ENCODE measurements around the gene ABCD2. TPM values are rescaled to one million over a fixed set of nuclear protein-coding genes. Genes with fewer than 3 reads are reported as not detected.

The ABCD2 gene
- total RNA-seq, 3 donors from 2014 or later, result 2.6 to 48.0 (median 3.4) TPM

DNA sequence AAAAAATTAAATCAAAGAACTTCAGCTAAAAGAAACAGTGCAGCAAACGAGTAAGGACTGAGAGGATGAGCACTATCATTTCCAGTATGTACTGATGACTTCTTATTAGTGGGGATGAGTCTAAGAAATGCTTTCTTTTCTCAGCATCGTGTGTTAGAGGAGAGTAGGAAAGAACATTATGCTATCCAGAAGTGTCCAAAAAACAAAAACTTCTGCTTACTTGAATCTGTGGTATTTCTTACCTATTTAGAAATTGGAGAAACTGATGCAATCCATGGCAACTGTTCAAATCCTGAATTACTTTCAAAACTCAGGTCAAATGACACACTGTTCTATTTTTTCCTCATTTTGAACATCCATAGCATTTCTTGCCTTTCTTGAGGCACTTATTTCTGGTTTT lies 23.7 kb downstream of the ABCD2 start:
- no peaks in the 10 kb centered on the region for H3K27me3 ChIP-seq
- no peak overlapping the region for H3K4me3 ChIP-seq
- H3K4me1 ChIP-seq, result no peaks in the 10 kb centered on the region
- intact Hi-C loops (cut with DNase I; ENCODE audit: low total_unique reads), result no loop called here
- no peaks in the 10 kb centered on the region for H3K36me3 ChIP-seq
- no peaks in the 10 kb centered on the region for H3K9me3 ChIP-seq
- H3K27ac ChIP-seq, result no peak overlapping the region
- TF ChIP-seq CTCF (IDR thresholded peaks at IDR 0.05) (no peak), POLR2AphosphoS5 (IDR thresholded peaks at IDR 0.05) (no peak), POLR2A (IDR thresholded peaks at IDR 0.05) (no peak)
- DNase-seq (ENCODE audit: low spot score in 2 of 2), result no peak

DNA sequence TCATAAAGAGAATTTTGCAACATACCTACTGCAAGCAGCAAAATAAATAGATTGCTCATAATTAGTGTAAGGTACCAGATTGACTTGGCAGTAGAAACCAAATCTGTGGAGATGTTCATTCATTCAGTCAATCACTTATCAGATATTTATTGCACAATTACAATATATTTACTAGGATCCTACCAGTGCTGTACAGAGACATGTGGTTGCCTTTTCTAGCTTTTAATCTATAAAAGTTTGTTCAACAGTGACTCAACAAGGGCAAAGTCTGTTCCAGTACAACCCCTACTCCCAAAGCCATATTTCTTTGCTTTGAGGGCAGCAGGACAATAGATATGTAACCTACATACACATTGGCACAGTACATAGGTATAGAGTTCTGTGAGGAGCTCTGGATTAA lies 27.3 kb downstream of the ABCD2 start:
- TF ChIP-seq POLR2A (IDR thresholded peaks at IDR 0.05) (no peak), CTCF (IDR thresholded peaks at IDR 0.05) (no peak), POLR2AphosphoS5 (IDR thresholded peaks at IDR 0.05) (no peak)
- Histone ChIP-seq H3K9me3 (no peaks in the 10 kb centered on the region), H3K27me3 (no peaks in the 10 kb centered on the region), H3K4me1 (no peaks in the 10 kb centered on the region), H3K4me3 (no peak overlapping the region), H3K27ac (no peak overlapping the region), H3K36me3 (no peaks in the 10 kb centered on the region)
- DNase-seq (ENCODE audit: low spot score in 2 of 2), result no peak
- intact Hi-C loops (cut with DNase I; ENCODE audit: low total_unique reads), result no loop called here

DNA sequence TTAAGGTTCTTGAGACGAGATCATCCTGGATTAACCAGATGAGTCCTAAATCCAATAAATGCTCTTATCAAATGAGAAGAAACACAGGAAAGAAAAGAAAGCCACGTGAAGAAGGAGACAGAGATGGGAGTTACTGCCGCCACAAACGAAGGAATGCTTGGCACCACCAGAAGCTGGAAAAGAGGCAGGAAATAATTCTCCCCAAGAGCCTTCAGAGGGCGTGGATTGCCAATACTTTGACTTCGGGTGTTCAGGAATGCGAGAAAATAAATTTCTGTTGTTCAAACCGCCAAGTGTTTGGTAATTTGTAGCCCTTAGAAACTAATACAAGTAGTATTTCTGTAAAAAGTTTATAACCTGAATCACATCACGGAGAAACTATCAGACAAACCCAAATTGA lies 31.3 kb downstream of the ABCD2 start:
- Histone ChIP-seq H3K4me1 (no peaks in the 10 kb centered on the region), H3K9me3 (no peaks in the 10 kb centered on the region), H3K36me3 (no peaks in the 10 kb centered on the region), H3K4me3 (no peak overlapping the region), H3K27ac (no peak overlapping the region), H3K27me3 (no peaks in the 10 kb centered on the region)
- no peak for DNase-seq (ENCODE audit: low spot score in 2 of 2)
- TF ChIP-seq POLR2A (IDR thresholded peaks at IDR 0.05) (no peak), CTCF (IDR thresholded peaks at IDR 0.05) (no peak)
- intact Hi-C loops (cut with DNase I; ENCODE audit: low total_unique reads), result no loop called here

DNA sequence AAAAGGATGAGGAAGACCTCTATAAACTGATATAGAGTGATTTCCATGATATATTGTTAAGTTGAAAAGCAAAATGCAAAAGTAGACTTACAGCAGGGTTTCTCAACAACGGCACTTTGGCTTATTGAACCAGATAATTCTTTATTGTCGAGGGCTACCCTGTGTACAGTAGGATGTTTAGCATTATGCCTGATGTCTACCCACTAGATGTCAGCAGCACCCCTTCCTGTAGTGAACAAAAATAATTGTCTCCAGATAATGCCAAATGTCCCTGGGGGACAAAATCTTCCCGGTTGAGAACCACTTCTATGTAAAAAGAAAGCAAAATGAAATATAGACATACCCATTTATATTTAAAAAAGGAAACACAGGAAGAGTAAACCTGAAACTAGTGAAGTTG lies 32.4 kb downstream of the ABCD2 start:
- Histone ChIP-seq H3K9me3 (no peaks in the 10 kb centered on the region), H3K27me3 (no peaks in the 10 kb centered on the region), H3K36me3 (no peaks in the 10 kb centered on the region), H3K27ac (no peak overlapping the region), H3K4me1 (no peaks in the 10 kb centered on the region), H3K4me3 (no peak overlapping the region)
- intact Hi-C loops (cut with DNase I; ENCODE audit: low total_unique reads), result no loop called here
- no peak for TF ChIP-seq CTCF (IDR thresholded peaks at IDR 0.05)
- DNase-seq (ENCODE audit: low spot score in 2 of 2), result no peak

- no peaks in the 10 kb centered on the region for H3K4me1 ChIP-seq
- no peak for TF ChIP-seq CTCF (IDR thresholded peaks at IDR 0.05)
- TF ChIP-seq POLR2A (IDR thresholded peaks at IDR 0.05), result no peak
- TF ChIP-seq POLR2AphosphoS5 (IDR thresholded peaks at IDR 0.05), result no peak
- H3K27me3 ChIP-seq, result no peaks in the 10 kb centered on the region
- DNase-seq (ENCODE audit: low spot score in 2 of 2), result no peak
- no peak overlapping the region for H3K27ac ChIP-seq
- H3K9me3 ChIP-seq, result no peaks in the 10 kb centered on the region
- H3K36me3 ChIP-seq, result no peaks in the 10 kb centered on the region
- no peak overlapping the region for H3K4me3 ChIP-seq
- intact Hi-C loops (cut with DNase I; ENCODE audit: low total_unique reads), result no loop called here
These were observed 32.8 kb downstream of the ABCD2 start for GRCh38 chr12:39586816-39587215.

Data from breast epithelium (tissue), 4 donors.